Colonic mucosa (tissue), 4 donors: ENCODE measurements around the gene PPP1R12B. TPM values are rescaled to one million over a fixed set of nuclear protein-coding genes. Genes with fewer than 3 reads are reported as not detected.
"Not testable (repeated sequence)": the region's sequence is repeated elsewhere in the genome, so short reads cannot be mapped to it uniquely, and the experiment has no call there.

Source experiments
- DNase-seq: peaks from one replicate; pipeline ENCODE4 v3.0.0-alpha.2; 2020
- H3K27ac ChIP-seq: fragments of 200-600 bp; one replicate; pipeline ENCODE4 v1.8.0; 2021
- H3K27me3 ChIP-seq: fragments of 200-600 bp; one replicate; pipeline ENCODE4 v1.8.0; 2021
- H3K36me3 ChIP-seq: fragments of 200-600 bp; one replicate; pipeline ENCODE4 v1.8.0; 2021
- H3K4me1 ChIP-seq: fragments of 200-600 bp; one replicate; pipeline ENCODE4 v1.8.0; 2021; ENCODE audit warnings: mild to moderate bottlenecking
- H3K4me3 ChIP-seq: fragments of 200-600 bp; one replicate; pipeline ENCODE4 v1.8.0; 2021
- H3K9ac ChIP-seq, 2 donors: one replicate each; pipeline ENCODE4 v1.7.0; 2013; ENCODE audit warnings: control low read depth in 2 of 2, low read depth in 2 of 2, low read length in 2 of 2
- H3K9me3 ChIP-seq: fragments of 200-600 bp; one replicate; pipeline ENCODE4 v1.8.0; 2021
- intact Hi-C: fragments of 100-400 bp; cut with DNase I; formaldehyde crosslinking; loops from one replicate; pipeline ENCODE4 v1.14.1; 2022
- total RNA-seq, 2 donors: library from RNA; stranded (reverse); fragmentation: NEBNext Ultra II Directional in 1 of 2; extraction: Animal tissue kit (Norgen Biotek cat#: 25700) in 1 of 2; gene quantifications; one replicate each; pipeline ENCODE4 v1.2.1, GENCODE V29; 2021
- TF ChIP-seq, protein P1 (sequence below): fragments of 200-600 bp; IDR thresholded peaks from one replicate; pipeline ENCODE4 v1.8.0; 2022; ENCODE audit warnings: antibody characterized with exemption, mild to moderate bottlenecking
- donor health status: healthy.
- donor health status: DM: no; HTN: no; CAD: no.
- donor health status: DM: no; HTN: no; CAD: no.

The PPP1R12B gene
- total RNA-seq, 2 donors from 2014 or later: 41.1 to 125 TPM

DNA sequence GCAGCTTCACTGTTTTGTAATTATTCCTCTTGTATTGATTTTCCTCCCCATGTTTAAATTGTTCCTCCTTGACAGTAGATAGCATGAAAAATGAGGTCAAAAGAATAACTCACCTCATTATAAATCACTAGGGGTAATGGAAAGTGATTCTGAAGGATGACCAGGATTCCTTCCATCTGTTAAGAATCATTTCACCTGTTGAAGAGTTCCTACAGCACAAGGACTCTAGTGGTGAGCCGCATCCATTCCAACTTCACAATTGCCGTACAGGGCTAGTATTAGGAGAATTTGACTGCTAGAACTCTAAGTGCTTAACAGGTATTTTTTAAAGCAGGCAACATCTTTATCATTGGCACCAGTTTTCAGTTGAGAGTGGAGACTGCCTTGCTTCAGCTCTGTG lies 13.7 kb downstream of the PPP1R12B start:
- H3K27ac ChIP-seq: no peak overlapping the region

DNA sequence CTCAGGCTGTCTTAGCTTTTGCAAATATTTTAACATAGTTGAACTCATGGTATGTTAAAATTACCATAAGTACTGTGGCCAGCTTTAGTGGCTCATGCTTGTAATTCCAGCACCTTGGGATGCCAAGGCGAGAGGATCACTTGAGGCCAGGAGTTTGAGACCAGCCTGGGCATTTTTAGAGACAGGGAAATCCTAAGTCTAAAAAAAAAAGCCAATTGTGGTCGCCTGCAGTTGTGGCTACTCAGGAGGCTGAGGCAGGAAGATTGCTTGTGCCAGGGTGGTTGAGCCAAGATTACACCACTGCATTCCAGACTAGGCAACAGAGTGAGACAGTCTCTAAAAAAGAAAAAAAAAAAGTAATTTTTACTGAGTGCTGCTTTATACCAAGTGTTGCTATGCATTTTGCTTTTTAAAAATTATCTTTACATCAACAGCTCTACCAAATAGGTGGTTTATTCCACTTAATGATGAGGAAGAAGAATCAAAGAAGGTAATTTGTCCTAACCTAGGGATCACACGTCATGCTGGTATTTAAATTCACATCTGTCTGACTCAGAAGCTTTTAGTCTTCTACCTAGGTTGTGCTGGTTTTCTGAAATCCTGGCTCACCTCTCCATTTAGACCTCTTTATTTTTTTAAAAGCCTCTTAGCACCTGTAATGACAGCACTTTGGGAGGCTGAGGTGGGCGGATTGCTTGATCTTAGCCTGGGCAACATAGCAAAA lies 16.8 kb downstream of the PPP1R12B start:
- no peaks in the 10 kb centered on the region for H3K36me3 ChIP-seq
- H3K4me1 ChIP-seq: no peaks in the 10 kb centered on the region
- no peaks in the 10 kb centered on the region for H3K9me3 ChIP-seq
- TF ChIP-seq, protein P1, sequence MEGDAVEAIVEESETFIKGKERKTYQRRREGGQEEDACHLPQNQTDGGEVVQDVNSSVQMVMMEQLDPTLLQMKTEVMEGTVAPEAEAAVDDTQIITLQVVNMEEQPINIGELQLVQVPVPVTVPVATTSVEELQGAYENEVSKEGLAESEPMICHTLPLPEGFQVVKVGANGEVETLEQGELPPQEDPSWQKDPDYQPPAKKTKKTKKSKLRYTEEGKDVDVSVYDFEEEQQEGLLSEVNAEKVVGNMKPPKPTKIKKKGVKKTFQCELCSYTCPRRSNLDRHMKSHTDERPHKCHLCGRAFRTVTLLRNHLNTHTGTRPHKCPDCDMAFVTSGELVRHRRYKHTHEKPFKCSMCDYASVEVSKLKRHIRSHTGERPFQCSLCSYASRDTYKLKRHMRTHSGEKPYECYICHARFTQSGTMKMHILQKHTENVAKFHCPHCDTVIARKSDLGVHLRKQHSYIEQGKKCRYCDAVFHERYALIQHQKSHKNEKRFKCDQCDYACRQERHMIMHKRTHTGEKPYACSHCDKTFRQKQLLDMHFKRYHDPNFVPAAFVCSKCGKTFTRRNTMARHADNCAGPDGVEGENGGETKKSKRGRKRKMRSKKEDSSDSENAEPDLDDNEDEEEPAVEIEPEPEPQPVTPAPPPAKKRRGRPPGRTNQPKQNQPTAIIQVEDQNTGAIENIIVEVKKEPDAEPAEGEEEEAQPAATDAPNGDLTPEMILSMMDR: no peak
- intact Hi-C loops: no loop called here
- no peak overlapping the region for H3K4me3 ChIP-seq
- H3K9ac ChIP-seq: no peak overlapping the region
- no peak overlapping the region for H3K27ac ChIP-seq
- DNase-seq: no peak
- H3K27me3 ChIP-seq: no peaks in the 10 kb centered on the region

More for the DNA sequence above, 13.7 kb downstream of the PPP1R12B start:
- Histone ChIP-seq H3K9ac (no peak overlapping the region), H3K36me3 (no peaks in the 10 kb centered on the region), H3K9me3 (no peaks in the 10 kb centered on the region), H3K4me3 (no peak overlapping the region), H3K4me1 (no peaks in the 10 kb centered on the region), H3K27me3 (no peaks in the 10 kb centered on the region)
- no peak for DNase-seq
- TF ChIP-seq, protein P1: no peak
- intact Hi-C loops: no loop called here

GRCh38 chr1:202367271-202367670 lies 18.8 kb downstream of the PPP1R12B start:
- no peak for DNase-seq
- no peaks in the 10 kb centered on the region for H3K4me1 ChIP-seq
- TF ChIP-seq, protein P1: no peak
- H3K9me3 ChIP-seq: no peaks in the 10 kb centered on the region
- intact Hi-C loops: no loop called here
- H3K27ac ChIP-seq: no peak overlapping the region
- no peak overlapping the region for H3K4me3 ChIP-seq
- no peaks in the 10 kb centered on the region for H3K27me3 ChIP-seq
- H3K36me3 ChIP-seq: no peaks in the 10 kb centered on the region
- H3K9ac ChIP-seq: no peak overlapping the region

GRCh38 chr1:202370906-202371305 lies 22.4 kb downstream of the PPP1R12B start:
- H3K36me3 ChIP-seq, H3K27ac ChIP-seq, H3K4me3 ChIP-seq, H3K9ac ChIP-seq, DNase-seq, H3K4me1 ChIP-seq, H3K9me3 ChIP-seq, intact Hi-C loops, H3K27me3 ChIP-seq: not testable (repeated sequence)

DNA sequence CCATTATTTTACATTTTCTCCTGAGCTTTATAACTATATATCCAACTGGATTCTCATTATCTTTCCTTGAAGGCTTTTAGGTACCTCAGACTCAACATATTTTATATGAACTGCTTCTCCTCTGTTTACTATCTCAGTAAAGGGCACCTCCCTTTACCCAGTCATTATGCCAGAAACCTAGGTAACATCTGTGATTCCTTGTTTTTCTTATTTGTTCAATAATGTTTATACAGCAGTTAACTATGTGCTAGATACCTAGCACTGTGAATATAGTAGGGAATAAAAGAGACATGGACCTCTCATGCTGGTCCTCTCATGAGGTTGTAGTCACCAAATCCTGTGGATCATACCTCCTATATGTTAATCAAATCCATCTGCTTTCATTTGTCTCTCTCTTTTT lies 25.6 kb downstream of the PPP1R12B start:
- TF ChIP-seq, protein P1: no peak
- Histone ChIP-seq H3K4me3 (no peak overlapping the region), H3K9ac (no peak overlapping the region), H3K27me3 (no peaks in the 10 kb centered on the region), H3K27ac (no peak overlapping the region), H3K9me3 (no peaks in the 10 kb centered on the region), H3K4me1 (no peaks in the 10 kb centered on the region), H3K36me3 (no peaks in the 10 kb centered on the region)
- DNase-seq: no peak
- intact Hi-C loops: no loop called here

DNA sequence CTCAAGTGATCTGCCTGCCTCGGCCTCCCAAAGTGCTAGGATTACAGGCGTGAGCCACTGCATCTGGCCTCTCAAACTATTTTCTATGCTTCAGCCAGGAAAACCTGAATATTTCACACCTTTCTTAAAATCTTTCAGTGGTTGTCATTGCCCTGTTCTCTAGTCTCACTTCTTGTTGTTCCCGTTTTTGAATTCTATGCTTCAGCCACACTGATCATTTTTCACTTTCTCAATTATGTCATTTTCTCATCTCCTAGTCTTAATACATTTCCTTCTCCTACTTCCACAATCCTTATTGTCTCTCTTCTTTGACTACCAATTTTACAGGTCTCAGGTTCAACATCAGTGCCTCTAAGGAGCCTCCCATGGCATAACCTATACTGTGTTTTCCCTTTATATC lies 26.7 kb downstream of the PPP1R12B start:
- H3K4me3 ChIP-seq, H3K27me3 ChIP-seq, H3K27ac ChIP-seq, H3K36me3 ChIP-seq, intact Hi-C loops, DNase-seq, H3K9ac ChIP-seq, H3K4me1 ChIP-seq, H3K9me3 ChIP-seq: not testable (repeated sequence)
